UCSD-AML1 (cell line): ENCODE results near the gene TMEM121B.

Source experiments
- DNase-seq: peaks from one replicate; lab custom pipeline; 2025; ENCODE audit not compliant: unreplicated experiment; lab: John Stamatoyannopoulos, UW

TMEM121B gene

DNA sequence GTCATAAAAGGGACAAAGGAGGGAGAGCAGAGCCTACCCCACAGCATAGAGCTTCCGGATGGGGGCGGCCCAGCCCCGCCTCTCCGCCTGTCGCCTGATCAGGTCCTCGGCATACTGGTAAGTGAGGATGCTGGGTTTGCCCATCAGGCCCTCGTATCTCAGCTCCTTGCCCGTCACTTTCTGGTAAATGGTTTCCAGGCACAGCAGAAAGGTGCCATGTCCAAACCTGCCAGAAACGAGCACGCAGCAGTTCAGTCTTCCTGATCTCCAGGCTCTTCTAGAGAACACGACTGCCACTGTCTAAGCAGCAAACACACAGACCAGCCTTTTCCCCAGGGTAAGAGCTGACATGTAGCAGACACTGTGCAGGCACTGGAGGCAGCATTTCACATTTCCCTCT lies 17.4 kb upstream of the TMEM121B start:
- no peak for DNase-seq

DNA sequence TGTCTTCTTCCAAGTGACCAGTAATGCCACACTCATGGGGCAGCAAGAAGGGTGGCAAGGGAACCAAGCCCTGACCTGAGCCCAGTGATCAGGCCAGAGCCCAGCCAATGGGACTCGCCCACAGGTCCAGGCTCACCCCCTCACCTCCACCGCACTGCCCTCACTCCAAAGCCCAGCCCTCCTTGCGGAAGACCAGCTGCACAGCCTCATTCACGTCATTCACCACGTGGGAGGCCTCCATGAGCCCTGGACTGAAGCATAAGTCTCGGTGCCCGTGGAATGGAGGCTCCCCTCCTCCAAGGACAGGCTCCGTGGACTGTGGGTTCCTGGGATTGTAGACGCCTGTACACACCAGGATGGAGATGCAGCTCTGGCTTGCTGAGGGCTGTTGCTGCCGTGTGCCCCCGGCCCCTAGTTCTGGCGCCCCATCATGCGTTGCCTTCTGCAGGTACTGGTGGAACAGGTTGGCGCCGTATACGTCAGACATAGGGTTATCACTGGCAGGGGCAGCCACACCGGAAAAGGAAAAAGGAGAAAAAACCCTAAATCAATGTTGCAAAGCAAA lies 16.8 kb upstream of the TMEM121B start:
- no peak for DNase-seq

DNA sequence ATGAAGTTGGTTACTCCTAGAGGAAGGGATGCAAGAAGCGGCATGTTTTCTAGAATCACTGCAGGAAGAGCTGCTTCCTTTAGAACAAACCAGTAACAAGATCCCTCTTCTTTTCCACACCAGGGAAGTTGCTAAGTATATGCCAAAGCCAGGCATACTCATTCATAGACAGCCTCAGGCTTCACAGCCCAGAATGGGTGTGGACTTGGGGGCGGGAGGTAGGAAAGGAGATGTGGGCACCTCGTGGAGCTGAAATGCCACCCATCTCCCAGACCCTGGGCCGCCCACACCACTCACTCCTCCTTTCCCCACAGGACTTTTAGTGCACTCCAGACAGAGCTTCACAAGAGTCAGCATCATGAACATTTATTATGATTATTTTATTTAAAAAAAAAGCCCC lies 16.0 kb upstream of the TMEM121B start:
- no peak for DNase-seq

DNA sequence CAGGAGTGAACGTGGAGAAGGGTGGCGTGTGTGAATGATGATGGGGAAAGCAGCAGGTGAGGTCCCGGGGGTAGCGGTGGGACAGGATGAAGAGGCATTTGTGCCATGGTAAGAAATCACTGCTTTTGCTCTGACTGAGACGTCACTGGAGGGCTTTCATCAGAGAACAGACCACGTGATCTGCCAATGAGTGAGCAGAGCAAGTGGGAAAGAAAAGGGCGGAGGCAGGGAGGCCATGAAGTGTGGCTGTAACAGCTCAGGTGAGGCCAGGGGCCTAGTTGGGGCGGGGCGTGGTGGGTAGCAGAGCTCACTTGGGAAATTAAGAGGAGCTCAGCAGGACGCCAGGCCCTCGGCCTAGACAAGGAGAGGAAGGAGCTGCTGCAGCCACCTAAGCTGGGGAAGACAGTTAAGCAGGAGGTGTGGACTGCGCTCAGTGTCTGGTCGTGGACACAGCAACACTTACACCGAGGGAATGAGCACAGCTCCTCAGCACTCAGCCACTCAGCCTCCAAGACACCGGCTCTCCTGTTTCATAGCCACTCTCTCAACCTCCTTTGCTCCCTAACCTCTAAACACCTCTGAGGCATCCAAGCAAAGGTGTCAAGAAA lies 14.1 kb upstream of the TMEM121B start:
- DNase-seq, result no peak

DNA sequence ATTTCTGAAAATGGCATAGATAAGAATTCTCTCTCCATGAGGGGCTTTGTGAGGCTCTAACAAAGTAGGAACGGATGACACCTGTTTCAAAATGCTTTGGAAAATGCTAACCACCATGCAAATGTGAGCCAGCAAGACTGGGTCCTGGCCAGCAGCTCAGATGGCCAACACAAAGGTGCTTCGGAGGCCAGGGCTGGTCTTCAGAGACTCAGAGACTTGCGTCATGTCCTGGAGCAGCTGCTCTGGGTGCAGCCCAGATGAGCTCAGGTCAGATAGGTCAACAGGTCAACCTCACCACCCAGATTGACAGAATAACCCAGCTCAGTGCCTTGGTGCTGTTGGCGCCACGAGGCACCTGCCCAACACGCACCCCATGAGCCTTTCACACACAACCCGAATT lies 12.0 kb upstream of the TMEM121B start:
- DNase-seq, result no peak

DNA sequence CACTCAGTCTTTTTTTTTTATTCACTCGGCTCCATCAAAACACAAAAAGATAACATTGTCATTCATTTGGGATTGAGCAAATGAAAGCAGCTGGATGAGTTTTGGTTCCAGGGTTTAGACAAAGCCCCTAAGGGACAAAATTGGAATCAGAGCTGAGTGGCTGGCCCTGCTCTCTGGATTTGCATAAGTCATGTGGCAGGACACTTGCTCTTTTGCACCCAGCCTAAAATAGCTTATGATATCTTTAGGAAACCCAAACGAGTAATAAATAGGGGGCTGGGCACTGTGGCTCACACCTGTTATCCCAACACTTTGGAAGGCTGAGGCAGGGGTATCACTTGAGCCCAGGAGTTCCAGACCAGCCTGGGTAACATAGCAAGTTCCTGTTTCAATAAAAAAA lies 11.0 kb upstream of the TMEM121B start:
- DNase-seq, result no peak

DNA sequence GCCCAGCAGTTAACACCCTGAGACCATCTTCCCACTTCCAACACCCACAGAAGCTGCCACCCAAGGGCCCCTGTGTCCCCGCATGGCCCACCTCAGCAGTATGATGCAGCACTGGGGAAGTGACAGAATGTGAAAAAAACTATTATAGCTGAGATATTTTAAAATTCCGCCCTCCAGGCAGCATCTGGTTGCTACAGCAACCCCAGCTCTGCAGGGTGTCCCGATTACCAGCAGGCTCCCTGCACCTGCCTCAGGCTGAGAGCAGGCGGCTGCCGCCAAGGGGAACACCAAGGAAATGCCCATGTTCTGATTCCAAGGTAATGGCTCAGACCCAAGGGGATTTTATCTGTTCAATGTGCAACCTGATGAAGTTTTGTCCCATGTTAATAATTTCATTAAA lies 10.5 kb upstream of the TMEM121B start:
- no peak for DNase-seq

DNA sequence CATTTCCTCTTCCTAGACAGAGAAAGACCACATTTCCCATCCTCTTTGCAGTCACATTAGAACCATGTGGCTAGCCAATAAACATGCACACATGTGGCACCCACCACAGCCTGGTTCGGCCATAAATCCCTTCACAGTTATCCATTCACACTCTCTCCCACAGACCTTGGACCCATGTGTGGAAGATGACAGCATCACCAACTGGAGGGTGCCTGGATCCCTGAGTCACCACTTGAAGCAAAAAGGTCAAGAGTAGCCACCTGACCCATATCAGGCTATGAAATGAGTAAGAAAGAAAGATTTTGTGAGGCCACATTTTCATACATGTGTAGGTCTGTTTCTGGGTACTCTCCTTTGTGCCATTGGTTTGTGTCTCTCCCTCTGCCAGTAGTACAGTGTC lies 9.0 kb upstream of the TMEM121B start:
- no peak for DNase-seq

DNA sequence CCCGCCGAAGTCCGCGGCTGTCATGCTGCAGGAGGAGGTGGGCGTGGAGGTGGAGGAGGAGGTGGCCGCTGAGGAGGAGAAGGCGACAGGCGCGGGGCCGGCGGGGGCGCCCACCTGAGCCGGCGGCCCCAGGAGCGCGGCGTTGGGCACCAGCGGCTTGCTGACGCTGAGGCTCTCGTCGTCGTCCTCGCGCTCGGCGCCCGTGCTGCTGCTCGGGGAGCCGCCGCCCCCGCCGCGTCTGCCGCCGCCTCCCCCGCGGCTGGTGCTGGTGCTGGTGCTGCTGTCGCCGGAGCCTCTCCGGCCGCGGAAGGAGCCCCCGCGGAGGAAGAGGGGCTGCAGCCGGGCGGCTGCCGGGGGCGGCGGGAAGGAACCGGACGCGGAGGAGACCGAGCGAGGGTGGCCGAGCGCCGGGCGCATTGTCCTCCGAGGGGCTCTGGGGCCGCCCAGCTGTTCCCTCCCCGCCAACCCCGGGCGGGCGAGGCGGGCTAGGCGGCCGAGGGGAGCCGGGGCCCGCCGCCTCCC lies 388 bp downstream of the TMEM121B start:
- DNase-seq, result peak; percentile 55

DNA sequence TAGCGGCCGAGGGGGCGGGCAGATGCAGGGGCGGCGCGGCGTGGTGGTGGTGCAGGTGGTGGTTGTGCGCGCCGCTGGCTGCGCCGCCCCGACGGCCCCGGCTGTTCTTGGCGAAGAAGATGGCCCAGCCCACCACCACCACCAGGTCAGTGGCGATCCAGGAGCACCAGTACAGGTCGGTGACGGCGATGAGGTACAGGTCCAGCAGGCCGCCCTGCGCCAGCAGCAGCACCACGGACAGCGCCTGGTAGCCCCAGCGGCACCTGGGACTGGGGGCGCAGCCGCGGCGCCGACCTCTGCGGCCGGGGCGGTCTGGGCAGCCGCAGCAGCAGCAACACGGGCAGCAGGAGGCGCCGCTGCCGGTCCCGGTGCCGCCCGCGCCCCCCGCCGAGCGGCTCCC lies 879 bp downstream of the TMEM121B start:
- peak; percentile 62 for DNase-seq

DNA sequence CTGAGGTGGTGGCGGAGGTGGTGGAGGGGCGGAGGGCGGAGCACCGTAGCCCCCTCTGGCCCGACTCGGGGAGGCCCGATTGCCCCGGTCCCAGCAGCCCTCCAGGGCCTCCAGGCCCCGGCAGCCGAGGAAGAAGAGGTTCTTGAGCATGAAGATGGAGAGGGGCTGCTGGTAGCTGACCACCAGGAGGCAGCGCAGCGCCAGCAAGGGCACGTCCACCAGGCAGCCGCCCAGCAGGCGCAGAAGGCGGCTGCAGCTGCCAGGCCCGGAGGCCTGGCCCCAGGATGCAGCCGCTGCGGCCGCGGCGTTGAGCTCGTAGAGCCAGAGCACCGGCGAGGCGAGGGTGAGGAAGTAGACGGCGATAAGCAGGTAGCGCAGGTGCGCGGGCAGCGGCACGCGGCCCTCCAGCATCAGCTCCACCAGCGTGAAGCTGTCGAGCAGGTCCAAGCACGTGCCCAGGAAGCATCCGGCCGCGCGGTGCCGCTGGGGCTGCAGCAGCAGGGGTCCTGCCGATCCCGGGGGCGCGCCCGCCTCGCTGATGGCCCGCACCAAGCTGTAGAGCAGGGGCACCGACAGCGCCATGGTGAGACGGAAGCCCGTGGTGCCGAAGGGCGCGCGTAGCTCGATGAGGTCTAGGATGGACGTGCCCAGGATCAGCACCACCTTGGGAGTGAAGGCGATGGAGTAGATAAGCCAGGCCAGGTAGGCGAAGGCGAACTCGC lies 1.5 kb downstream of the TMEM121B start:
- no peak for DNase-seq

DNA sequence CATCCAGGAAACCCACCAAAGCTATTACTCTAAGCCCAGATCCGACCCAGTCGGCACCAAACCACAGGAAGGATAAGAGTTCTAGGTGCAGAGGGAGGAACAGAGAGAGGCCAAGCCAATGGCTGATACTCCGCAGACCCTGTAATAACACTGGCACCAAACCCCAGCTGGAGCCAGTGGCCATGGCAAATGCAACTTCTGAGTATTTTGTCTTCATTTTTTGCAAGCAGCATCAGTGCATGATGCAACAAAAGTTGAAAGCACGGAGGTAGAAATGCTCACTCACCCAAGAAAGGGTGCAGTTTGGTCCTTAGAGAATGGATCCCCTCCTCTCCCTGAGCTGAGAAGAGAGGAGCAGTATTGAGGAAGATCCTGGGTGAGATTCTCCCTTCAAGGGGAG lies 2.8 kb downstream of the TMEM121B start:
- DNase-seq, result no peak

DNA sequence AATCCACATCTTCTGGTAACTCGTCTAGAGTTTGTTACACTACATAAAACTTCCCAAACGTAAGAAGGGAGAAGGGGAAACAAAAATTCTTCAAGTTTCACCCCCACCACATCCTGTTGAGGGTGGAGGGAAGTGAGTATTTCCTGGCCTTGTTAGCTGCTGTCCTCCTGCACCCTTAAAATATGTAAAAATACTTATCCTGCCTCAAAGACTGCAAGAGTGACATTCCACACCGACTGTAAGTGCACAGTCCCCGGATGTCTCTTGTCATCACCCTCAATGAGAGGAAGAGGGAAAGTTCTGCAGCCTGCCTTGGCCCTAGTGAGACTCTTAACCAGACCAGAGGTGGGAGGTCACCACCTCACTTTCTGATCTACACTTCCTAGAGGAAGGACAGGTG lies 3.3 kb downstream of the TMEM121B start:
- peak; percentile 63 for DNase-seq

DNA sequence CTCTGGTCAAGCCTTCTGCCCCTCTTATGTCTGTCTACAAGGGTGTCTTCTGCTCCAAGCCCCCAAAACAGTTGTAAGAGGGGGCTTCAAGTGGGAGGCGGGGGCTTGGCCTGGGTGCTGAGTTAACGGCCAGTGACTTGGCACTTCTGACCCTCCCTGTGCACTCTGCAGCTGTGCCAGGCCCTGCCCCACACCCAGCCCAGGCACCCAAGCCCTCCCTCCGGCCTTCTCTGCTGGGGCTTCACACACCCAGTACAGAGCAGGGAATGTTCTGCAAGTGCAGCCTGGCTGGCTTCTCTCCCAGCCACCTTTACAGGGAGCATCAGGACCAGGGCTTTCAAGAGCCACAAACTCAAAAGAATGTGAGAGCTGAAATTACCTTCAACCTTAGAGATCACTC lies 3.8 kb downstream of the TMEM121B start:
- peak; percentile 26 for DNase-seq

DNA sequence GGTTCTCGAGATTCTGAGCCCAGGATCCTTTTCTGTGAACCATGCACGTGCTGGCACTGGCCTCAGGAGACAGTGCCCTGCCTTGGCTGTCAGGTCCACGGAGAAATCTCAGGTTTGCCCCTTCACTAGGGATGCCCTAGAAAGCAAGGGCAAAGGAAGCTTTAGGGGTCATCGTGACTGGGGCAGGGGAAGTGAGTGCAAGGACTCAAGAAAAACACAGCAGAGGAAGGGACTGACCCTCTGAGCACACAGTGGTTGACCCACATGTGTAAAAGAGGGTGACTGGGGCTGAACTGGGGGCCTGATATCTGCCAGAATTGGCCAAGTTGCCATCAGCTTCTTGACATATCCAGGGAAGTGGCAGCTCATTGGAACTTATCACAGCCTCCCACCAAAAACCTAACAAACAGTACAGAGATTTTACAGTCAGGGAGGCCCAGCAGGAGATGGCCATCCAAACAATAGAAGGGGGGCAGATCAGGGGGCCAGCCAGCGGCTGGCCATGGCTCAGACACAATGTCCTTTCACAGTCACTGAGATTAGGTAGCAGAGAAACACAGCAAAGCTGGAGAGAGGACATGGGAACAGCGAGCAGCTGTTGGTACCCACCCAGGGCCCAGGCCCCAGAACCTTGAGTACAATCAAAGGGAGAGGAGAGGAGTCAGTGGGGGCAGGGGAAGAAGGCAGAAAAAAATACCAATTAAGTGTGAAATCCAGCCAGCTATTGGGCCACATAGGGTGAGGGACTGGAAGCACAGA lies 4.4 kb downstream of the TMEM121B start:
- no peak for DNase-seq

DNA sequence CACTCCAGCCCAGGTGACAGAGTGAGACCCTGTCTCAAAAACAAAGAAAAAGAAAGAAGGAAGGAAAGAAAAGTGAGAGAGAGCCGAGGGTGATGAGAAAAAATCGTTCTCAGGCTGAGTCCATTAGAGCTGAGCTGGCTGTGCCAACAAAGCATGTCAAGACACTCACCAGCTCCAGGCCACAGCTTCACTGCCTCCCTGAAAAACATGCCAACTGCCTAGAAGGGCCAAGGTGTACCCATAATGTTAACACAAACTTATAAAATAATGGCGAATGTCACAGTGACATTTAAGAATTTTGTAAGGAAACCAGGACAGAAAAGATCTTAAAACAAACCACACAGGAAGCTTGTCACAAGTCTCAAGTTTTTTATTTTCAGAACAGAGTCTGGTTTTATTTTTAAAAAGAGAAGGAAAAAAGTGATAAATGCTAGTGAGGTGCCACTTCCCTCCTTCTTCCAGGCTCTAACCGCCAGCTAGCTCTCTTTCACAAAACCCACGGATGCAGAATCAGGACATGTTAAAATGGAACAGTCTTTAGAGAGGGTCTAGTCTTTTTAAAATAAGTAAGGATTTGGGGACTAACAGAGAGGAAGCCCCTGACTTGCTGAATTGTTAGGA lies 5.1 kb downstream of the TMEM121B start:
- DNase-seq, result no peak

DNA sequence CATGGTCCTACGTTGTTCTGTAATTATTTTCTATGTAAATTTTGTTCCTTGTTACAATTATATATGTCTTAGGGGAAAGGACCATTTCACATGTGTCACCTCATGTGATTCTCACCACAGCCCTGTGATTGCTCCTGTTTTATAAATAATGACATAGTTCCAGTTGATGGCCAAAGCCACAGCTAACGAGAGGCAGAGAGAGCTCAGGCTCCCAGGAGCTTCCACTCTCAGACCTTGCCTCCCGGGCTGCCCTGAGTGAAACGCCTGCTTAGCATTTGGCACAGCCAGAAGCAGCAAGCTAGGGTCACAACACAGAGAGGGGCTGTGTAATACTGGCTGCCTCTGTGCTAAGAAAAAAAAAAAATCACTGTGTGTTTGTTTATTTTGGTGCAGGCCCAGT lies 5.9 kb downstream of the TMEM121B start:
- DNase-seq, result no peak

DNA sequence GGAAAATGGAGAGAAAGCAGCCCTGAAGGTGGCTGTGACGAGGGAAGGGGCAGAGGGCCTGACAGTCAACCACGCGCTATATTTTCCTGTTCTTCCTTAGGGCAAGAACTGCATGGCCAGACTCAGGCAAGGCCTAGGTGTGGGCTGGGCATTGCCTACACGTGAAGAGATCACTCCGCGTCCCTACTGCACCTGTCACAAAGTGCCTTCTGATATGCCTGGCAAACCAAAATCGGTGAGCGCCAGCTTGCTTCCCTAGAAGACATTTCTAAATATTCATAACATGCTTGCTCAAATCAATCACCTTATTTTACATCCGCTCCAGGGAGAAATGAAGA lies 6.3 kb downstream of the TMEM121B start:
- peak; percentile 34 for DNase-seq

DNA sequence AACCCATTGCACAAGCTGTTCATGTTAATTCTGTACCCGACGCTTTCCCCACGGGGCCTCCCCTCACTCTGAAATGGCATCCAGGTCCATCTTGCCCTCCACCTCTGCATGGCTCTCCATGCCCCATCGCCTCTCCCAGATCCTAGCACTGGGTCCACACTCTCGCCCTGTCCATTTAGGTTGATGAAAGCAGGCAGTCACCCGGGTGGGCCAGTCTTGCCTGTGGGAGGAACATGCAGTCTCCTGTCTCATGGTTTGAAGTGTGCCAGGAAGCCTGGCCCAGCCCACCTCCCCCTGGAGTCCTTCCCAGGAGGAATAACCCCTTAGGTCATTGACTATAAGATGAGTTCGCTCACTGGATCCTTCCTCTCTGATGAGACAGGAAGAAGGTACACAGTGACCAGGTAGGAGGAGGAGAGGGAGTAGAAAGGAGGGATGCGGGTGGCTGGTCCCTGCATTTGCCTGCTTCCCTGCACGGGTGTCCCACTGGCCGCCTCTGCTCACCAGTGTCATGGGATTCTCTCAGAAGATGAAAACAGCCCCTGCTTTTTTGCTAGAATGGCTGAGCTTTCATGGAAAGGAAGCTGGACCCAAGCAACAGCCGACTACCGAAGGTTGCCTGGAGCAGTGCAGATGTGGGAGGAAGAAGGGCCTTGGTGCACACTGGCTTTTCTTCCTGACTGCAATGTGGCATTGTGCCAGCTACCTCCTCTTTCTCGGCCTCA lies 6.8 kb downstream of the TMEM121B start:
- DNase-seq, result no peak

DNA sequence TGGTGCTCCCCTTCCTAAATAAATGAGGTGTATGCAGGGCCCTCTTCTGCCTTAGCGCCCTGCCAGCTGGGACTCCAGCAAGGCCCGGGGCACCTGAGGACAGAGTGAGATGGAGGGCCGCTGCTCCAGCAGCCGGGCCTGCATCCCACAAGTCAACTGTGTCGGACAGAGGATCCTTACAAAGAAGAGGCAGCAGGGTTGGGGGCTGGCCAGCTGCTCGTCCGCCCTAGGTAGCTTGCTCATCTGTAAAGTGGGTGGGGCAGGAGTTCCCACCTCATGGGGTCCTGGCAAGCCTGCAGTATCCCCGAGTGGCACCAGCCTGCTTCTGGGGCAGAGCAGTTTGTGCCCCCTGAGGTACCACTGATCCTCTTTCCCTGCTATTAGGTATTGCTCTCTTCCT lies 7.6 kb downstream of the TMEM121B start:
- no peak for DNase-seq
